Measurements from ENCODE around the gene FSIP2.

Gene FSIP2

GRCh38 chr2:185738679-185739472, at the start of gene FSIP2:
FSIP2 (plus strand) TSS chr2:185738804; CDS start chr2:185738895, 91 bp downstream.
- no peak for DNase-seq

GRCh38 chr2:185689906-185690539, 48.6 kb upstream of the FSIP2 start:
- no peak for DNase-seq

DNA sequence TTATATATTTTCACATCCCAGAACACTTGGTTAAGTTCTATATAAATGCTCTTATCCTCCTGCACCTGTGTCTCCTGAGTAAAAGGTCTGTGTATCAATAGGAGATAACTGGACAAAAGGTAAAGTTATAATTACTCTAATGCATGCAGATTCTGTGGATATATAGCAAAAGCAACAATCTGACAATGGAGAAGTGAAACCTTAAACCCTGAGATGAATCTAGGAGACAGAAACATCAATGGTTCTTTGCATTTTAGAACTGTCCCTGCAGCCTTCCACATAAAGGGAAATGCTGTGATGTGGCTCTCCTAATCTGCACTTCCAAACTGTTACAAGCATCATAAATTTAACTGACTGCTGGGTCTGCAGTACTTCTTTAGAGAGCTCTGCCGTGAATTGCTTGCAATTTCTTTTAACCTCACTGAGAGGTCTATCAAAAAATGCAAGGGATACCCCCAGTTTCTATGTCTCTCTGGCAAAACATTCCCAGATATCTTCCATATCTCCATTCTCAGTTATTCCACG, 42.8 kb upstream of the FSIP2 start:
- DNase-seq = no peak

DNA sequence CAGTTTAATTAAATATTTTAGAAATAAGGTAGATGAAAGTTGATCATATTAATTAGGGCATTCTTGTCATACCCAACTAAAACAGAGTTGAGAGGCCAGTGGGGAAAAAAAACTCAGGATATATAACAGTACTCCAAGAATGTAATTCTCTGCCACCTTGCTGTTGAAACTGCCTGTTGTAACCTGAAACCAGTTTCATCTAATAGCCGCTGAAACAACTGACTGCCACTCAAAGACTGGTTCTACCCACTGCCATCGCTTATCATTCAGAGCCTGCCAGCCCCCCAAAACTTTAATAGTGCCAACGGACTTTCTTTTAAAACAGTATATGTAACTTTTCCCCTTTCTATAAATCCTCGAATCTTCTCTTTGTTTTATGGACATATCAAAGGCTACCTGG, 37.7 kb upstream of the FSIP2 start:
- no peak for DNase-seq

DNA sequence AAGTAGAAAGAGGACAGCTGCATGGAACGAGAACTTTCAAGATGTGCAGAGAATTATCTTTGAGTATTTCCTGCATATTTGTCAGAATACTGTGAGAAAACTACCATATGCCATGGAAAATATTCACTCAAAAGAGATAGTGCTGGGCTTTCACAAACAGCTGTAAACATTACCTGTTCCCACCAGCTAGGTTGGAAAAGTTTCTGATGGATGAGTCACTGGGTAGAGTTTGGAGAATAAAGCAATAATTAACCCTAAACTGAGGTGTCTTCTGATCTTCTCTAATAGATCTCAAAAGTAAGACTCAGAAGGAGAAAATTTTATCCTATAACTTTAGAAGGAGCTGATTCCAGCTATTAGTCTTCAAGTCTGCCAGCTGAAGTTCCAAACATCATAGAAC, 3.9 kb upstream of the FSIP2 start:
- DNase-seq = no peak

DNA sequence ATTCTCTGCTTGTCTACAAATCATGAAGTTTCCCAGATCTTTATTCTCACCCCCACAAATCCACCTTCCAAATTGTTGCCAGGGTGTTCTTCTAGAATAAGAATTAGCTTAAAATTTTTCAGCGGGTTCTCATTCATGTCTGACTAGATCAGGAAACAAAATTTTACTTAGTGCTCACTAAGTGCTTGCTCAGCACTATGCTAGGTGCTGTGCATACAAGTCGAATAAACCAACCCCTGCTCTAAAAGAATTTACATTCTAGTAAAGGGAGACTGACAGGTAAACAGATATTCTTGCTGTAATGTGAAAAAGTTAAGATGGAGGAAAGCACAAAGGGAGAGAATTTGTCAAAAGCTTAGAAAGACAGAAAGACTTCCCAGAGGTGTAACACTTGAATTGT, 2.4 kb upstream of the FSIP2 start:
- DNase-seq = no peak

- no peak for DNase-seq
These were observed 7.6 kb downstream of the FSIP2 start for GRCh38 chr2:185745864-185746859.

DNA sequence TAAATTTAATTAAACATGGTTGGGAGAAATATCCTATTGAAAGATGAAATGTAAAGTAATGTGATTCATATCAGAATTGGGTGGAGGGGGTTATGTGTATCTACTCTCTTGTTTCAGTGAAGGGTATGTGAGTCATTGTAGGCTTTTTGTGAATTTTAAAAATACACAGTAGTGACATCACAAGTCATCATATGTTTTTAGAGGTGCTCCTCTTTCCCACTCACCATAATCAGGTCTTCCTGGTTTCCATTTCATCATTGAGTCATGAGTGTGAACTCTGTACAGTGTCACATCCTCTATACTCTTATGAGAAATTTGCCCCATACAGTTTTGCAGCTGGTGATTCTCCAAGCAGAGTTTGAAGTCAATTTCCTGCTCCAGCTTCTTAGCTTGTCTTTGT, 18.8 kb downstream of the FSIP2 start:
- no peak for DNase-seq

GRCh38 chr2:185771396-185771795, 32.8 kb downstream of the FSIP2 start:
- DNase-seq = no peak

DNA sequence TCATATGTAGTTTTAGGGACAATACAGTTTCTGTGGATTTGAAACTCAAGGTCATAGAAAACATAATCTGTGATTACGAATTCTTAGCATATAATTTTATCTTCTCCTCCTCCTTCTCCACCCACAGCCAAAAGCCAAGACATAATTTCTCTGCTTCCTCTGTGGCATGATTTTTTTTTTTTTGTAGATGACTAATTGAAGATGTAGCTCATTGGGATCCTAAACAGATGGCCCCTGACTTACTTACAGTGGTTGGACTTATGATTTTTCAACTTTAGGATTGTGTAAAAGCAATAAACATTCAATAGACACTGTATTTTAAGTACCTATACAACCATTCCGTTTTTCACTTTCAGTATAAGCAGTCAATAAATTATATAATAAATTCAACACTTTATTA, 42.3 kb downstream of the FSIP2 start:
- no peak for DNase-seq

DNA sequence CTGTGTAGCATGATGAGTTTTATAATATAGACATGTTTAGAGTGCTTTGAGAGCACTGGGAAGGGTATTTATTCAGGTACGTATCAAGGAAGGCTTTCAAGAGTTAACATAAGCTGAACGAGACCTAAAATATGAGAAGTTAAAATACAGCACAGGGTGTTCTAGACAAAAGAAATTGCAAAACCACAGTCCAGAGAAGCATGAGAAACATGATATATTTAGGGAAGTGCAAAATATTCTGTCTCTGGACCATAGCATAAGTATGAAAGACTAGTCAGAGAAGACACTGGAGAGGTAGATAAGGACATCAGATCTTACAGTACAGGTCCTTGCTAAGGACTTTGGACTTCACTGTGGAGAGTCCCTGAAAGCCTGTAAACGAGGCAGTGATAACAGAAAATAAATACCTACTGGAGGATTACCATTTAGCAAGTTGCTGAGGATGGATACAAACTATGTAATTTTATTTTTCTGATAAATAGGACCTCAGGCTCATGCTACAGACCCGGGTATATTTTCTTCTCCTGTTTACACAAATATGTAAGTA, 43.7 kb downstream of the FSIP2 start:
- DNase-seq = no peak

- no peak for DNase-seq
These were observed 46.6 kb downstream of the FSIP2 start for GRCh38 chr2:185785156-185785555.

- no peak for DNase-seq
These were observed 47.4 kb downstream of the FSIP2 start for GRCh38 chr2:185785851-185786473.

DNA sequence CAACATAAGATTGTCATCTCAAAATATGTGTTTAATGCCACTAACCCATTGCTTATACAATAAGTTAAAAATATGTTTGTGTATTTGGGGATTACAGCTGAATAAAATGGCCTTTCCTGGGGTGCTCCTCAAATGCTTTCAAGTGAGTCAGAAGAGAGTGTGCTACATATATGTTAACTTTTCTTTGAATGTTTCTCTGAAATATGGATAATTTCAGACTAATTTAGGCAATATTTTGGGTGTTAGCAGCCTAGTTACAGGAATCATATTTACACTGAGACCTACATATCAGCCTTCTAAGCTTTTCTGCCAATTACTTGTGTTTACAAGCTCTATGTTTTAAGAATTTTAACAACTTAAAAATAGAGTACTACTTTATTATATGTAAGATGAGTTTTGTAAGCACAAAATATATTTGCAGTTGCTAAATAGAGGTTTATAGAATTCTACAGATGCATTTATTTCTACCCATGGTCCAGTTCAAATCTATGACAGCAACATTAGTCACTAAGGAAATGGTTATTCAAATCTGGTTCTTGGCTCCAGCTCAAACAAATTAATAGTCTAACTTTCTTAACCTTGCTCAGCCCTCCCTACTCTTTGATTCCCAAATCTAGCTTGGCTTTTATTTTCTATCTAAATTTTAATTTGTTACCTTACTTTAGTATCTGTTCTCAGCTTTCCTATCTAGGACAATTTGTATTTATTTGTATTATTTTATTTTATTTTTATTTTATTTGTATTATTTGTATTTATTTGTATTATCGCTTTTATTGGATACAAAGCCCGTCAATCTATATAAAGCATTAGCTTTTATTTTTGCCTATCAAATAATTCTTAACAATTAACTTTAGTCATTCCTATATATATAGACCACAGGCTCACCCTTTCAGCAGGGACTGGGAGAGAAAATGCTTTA, 48.9 kb downstream of the FSIP2 start:
- no peak for DNase-seq

DNA sequence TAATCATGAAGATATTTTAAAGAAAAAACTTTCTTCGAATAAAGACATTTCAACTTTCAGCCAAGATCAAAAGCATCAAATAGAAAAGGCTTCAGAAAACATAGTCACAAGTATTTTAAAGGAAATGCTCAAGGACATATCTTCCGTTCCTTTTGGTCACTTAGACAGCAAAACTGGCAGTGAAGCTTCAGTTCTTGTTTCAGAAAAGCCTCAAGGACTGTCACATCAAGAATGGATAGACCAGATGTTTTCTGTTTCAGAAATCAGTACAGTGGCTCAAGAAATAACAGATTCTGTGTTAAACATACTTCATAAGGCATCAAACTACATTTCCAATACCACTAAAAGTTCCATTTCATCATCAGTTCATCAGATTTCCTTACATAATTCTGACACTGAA, 51.8 kb downstream of the FSIP2 start:
- DNase-seq = no peak

GRCh38 chr2:185793532-185794345, 55.1 kb downstream of the FSIP2 start:
- no peak for DNase-seq

DNA sequence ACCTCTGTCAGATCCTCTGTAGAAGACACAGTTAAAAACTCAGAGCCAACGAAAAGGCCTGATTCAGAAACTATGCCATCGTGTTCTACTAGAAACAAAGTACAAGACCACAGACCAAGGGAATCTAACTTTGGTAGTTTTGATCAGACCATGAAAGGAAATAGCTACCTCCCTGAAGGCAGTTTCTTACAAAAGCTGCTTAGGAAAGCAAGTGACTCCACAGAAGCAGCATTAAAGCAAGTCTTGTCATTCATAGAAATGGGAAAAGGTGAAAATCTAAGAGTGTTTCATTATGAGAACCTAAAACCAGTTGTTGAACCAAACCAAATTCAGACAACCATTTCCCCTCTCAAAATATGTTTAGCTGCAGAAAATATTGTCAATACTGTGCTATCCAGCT, 58.2 kb downstream of the FSIP2 start:
- no peak for DNase-seq

GRCh38 chr2:185802926-185803325, 64.3 kb downstream of the FSIP2 start:
- no peak for DNase-seq

DNA sequence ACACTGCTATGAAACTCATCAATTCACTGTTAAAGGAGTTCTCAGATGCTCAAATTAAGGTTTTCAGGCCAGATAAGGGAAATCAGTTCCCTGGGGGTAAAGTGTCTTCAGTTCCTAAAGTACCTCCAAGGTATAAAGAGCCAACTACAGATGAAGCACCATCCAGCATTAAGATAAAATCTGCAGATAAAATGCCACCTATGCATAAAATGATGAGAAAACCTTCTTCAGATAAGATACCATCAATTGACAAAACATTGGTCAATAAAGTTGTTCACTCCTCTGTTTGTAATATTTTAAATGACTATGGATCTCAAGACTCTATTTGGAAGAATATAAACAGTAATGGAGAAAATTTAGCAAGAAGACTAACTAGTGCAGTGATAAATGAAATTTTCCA, 68.2 kb downstream of the FSIP2 start:
- DNase-seq = no peak

- no peak for DNase-seq
These were observed 68.7 kb downstream of the FSIP2 start for GRCh38 chr2:185807351-185807750.

All from NCI-H2107 (cell line).